GM10248 (cell line): ENCODE results near the gene PHACTR1.
"Not testable (repeated sequence)": the region's sequence is repeated elsewhere in the genome, so short reads cannot be mapped to it uniquely, and the experiment has no call there.

ENCODE experiments used
- CTCF ChIA-PET: fragments of 300-600 bp; sonication (Branson Sonifier 250); formaldehyde crosslinking; extraction: SDS; loops from one replicate; lab custom pipeline; 2021; ENCODE audit warnings: antibody characterized with exemption; lab: Yijun Ruan, JAX
- POLR2A ChIA-PET: fragments of 350-650 bp; sonication (Branson Sonifier 250); formaldehyde crosslinking; extraction: SDS; loops from one replicate; lab custom pipeline; 2020; ENCODE audit warnings: antibody characterized with exemption; lab: Yijun Ruan, JAX
- DNase-seq: peaks from one replicate; pipeline ENCODE4 v3.0.0; 2012; ENCODE audit errors: extremely low spot score
- CTCF ChIP-seq: IDR thresholded peaks from 2 replicates; pipeline ENCODE4 v1.5.1; 2012; ENCODE audit warnings: mild to moderate bottlenecking, low read depth; ENCODE audit errors: extremely low read depth, missing control alignments, control extremely low read depth

PHACTR1 gene

GRCh38 chr6:12751694-12752325 is 35.2 kb downstream of the PHACTR1 start:
- no peak for TF ChIP-seq CTCF
- ChIA-PET CTCF (no interaction called here), POLR2A (no interaction called here)
- DNase-seq = peak; percentile 53

GRCh38 chr6:12753036-12753435 is 36.5 kb downstream of the PHACTR1 start:
- POLR2A ChIA-PET = no interaction called here
- CTCF ChIA-PET = no interaction called here
- no peak for DNase-seq
- no peak for TF ChIP-seq CTCF

GRCh38 chr6:12760226-12760625 is 43.7 kb downstream of the PHACTR1 start:
- ChIA-PET CTCF (no interaction called here), POLR2A (no interaction called here)
- DNase-seq = no peak
- TF ChIP-seq CTCF = no peak

GRCh38 chr6:12760911-12761310 is 44.3 kb downstream of the PHACTR1 start:
- ChIA-PET POLR2A (no interaction called here), CTCF (no interaction called here)
- DNase-seq = no peak
- TF ChIP-seq CTCF = no peak

GRCh38 chr6:12761376-12762115 is 45.0 kb downstream of the PHACTR1 start:
- no peak for TF ChIP-seq CTCF
- no peak for DNase-seq
- ChIA-PET CTCF (no interaction called here), POLR2A (no interaction called here)

- POLR2A ChIA-PET = interaction anchor here (0.7 kb wide), 1 partner anchor 67 kb away, joined by 3 read pairs; no protein-coding TSS in a partner anchor
- DNase-seq, CTCF ChIA-PET: not testable (repeated sequence)
These were observed 46.3 kb downstream of the PHACTR1 start for GRCh38 chr6:12762731-12763434.

GRCh38 chr6:12766365-12766764 is 49.8 kb downstream of the PHACTR1 start:
- ChIA-PET CTCF (no interaction called here), POLR2A (no interaction called here)
- no peak for TF ChIP-seq CTCF
- no peak for DNase-seq
